Endothelial cell of umbilical vein (primary cell): ENCODE data around the gene NDUFS5. TPM values are rescaled to one million over a fixed set of nuclear protein-coding genes. Genes with fewer than 3 reads are reported as not detected.
"Not testable (repeated sequence)": the region's sequence is repeated elsewhere in the genome, so short reads cannot be mapped to it uniquely, and the experiment has no call there.

ENCODE experiments used
- BruUV-seq: library from RNA; stranded (reverse); fragments of 400-500 nt; replicated peaks from 2 replicates; lab custom pipeline; 2021; lab: Mats Ljungman, UMichigan
- CTCF ChIA-PET: fragments of 300-600, 350-600 bp; sonication (Branson Sonifier 250); formaldehyde crosslinking; loops from one replicate; lab custom pipeline; 2021; ENCODE audit warnings: antibody characterized with exemption, inconsistent platforms; lab: Charles Lee
- POLR2A ChIA-PET: fragments of 300-600, 350-600 bp; sonication (Branson Sonifier 250); formaldehyde crosslinking; loops from one replicate; lab custom pipeline; 2021; ENCODE audit warnings: antibody characterized with exemption, inconsistent platforms; lab: Charles Lee
- DNase-seq: peaks from one replicate; pipeline ENCODE4 v3.0.0-alpha.2; 2011; ENCODE audit warnings: low read depth, low spot score
- FAIRE-seq: peaks from 2 replicates; lab custom pipeline; 2011; peaks lifted over from hg19 to GRCh38; lab: Jason Lieb, UNC
- H2AFZ ChIP-seq: 2 replicates; pipeline ENCODE4 v1.6.0; 2012; ENCODE audit warnings: low read depth, low read length, control low read depth, inconsistent platforms
- H3K27ac ChIP-seq: 2 replicates; pipeline ENCODE4 v1.5.1; 2011; ENCODE audit warnings: low read depth, mild to moderate bottlenecking, control low read depth, low read length, moderate library complexity; ENCODE audit not compliant: insufficient read depth
- H3K27me3 ChIP-seq, 2 experiments: 2 replicates each; pipeline versions ENCODE4 v1.6.0 to v1.6.1; 2011; ENCODE audit warnings: low read length in 2 of 2, mixed read lengths in 1 of 2; ENCODE audit not compliant: control insufficient read depth in 2 of 2, insufficient read depth in 2 of 2
- H3K36me3 ChIP-seq, 2 experiments: 2 replicates in 1 of 2; 3 replicates in 1 of 2; pipeline ENCODE4 v1.5.1; 2011; ENCODE audit warnings: low read length in 2 of 2, mild to moderate bottlenecking in 1 of 2, moderate library complexity in 1 of 2; ENCODE audit not compliant: control insufficient read depth in 2 of 2, insufficient read depth in 2 of 2; ENCODE audit errors: extremely low read depth in 1 of 2
- H3K4me1 ChIP-seq: 3 replicates; pipeline ENCODE4 v1.5.1; 2011; ENCODE audit warnings: mild to moderate bottlenecking, low read length; ENCODE audit not compliant: control insufficient read depth, insufficient read depth; ENCODE audit errors: extremely low read depth
- H3K4me2 ChIP-seq: 2 replicates; pipeline ENCODE4 v1.6.1; 2011; ENCODE audit warnings: low read length, control low read depth, mixed read lengths; ENCODE audit not compliant: insufficient read depth
- H3K4me3 ChIP-seq, 3 experiments: fragments of 200-600 bp in 1 of 3; sonication (generic), shearing (Covaris generic) in 1 of 3; replicated peaks in 1 of 3; 2 replicates each; pipeline ENCODE4 v1.5.1; 2011 to 2016; ENCODE audit warnings: control low read depth in 3 of 3, low read length in 3 of 3, mild to moderate bottlenecking in 2 of 3, inconsistent platforms in 1 of 3, low read depth in 1 of 3, moderate library complexity in 1 of 3; ENCODE audit not compliant: insufficient read depth in 1 of 3
- H3K79me2 ChIP-seq: 2 replicates; pipeline ENCODE4 v1.6.0; 2012; ENCODE audit warnings: low read length, inconsistent platforms; ENCODE audit not compliant: control insufficient read depth, insufficient read depth
- H3K9ac ChIP-seq: replicated peaks from 2 replicates; pipeline ENCODE3; 2011; ENCODE audit warnings: low read length, control low read depth; ENCODE audit not compliant: insufficient read depth; ENCODE audit errors: extremely low read depth
- H3K9me1 ChIP-seq: replicated peaks from 3 replicates; pipeline ENCODE4 v1.6.0; 2011; ENCODE audit warnings: mild to moderate bottlenecking, low read length; ENCODE audit not compliant: control insufficient read depth, insufficient read depth; ENCODE audit errors: extremely low read depth
- H3K9me3 ChIP-seq: replicated peaks from 2 replicates; pipeline ENCODE4 v1.5.1; 2012; ENCODE audit warnings: low read length, inconsistent platforms; ENCODE audit not compliant: control insufficient read depth, insufficient read depth
- H4K20me1 ChIP-seq: replicated peaks from 2 replicates; pipeline ENCODE3; 2011; ENCODE audit warnings: mild to moderate bottlenecking, low read length; ENCODE audit not compliant: control insufficient read depth, insufficient read depth; ENCODE audit errors: extremely low read depth
- EZH2 ChIP-seq: IDR thresholded peaks from 2 replicates; pipeline ENCODE4 v1.6.1; 2012; ENCODE audit warnings: borderline replicate concordance, low read depth, mild to moderate bottlenecking, moderate library complexity, low read length, inconsistent platforms; ENCODE audit not compliant: severe bottlenecking
- FOS ChIP-seq: IDR thresholded peaks from 2 replicates; pipeline ENCODE4 v1.6.1; 2011; ENCODE audit warnings: mild to moderate bottlenecking, low read length, moderate library complexity, borderline replicate concordance; ENCODE audit not compliant: insufficient read depth
- GATA2 ChIP-seq: IDR thresholded peaks from 2 replicates; pipeline ENCODE4 v1.7.0; 2011; ENCODE audit warnings: low read depth, mild to moderate bottlenecking, moderate library complexity, mixed read lengths, low read length; ENCODE audit not compliant: insufficient read length, insufficient read depth
- JUN ChIP-seq: IDR thresholded peaks from 2 replicates; pipeline ENCODE4 v1.6.1; 2011; ENCODE audit warnings: borderline replicate concordance, low read depth; ENCODE audit not compliant: insufficient read length, insufficient read depth
- MYC ChIP-seq: IDR thresholded peaks from one replicate; pipeline ENCODE4 v1.6.1; 2011; ENCODE audit warnings: mild to moderate bottlenecking, low read depth, low read length
- POLR2A ChIP-seq: IDR thresholded peaks from 2 replicates; pipeline ENCODE4 v1.6.1; 2012; ENCODE audit warnings: low read depth, mild to moderate bottlenecking, control low read depth, low read length
- POLR2AphosphoS5 ChIP-seq: IDR thresholded peaks from 2 replicates; pipeline ENCODE4 v1.6.1; 2012; ENCODE audit warnings: low read depth, mild to moderate bottlenecking, control low read depth, low read length, moderate library complexity; ENCODE audit not compliant: insufficient read depth
- dilution Hi-C: fragments of 300-500 bp; cut with MboI; formaldehyde crosslinking; loops from one replicate; pipeline ENCODE4 v1.15.0; 2019; ENCODE audit warnings: low sequenced_read_pairs; ENCODE audit not compliant: extremely low pct_ligation_motif_present
- intact Hi-C: fragments of 100-400 bp; cut with micrococcal nuclease; formaldehyde crosslinking; loops from one replicate; pipeline ENCODE4 v1.10.0; 2022
- polyA plus RNA-seq, 4 experiments: library from polyadenylated mRNA; depleted of rRNA in 3 of 4; stranded (reverse) in 3 of 4; unstranded in 1 of 4; fragments of >200 nt; gene quantifications; 2 replicates each; pipeline versions ENCODE4 v1.2.1 to v1.2.3, GENCODE V29; 2011 to 2012; ENCODE audit warnings: missing spikeins in 1 of 4
- total RNA-seq: library from RNA; stranded (reverse); gene quantifications from 2 replicates; pipeline ENCODE4 v1.2.3, GENCODE V29; 2021

The NDUFS5 gene
- total and polyA plus RNA-seq, 2 donors (not counting 3 experiments of a cell fraction or from before 2014, with no cell fraction given) = 327 to 710 TPM

DNA sequence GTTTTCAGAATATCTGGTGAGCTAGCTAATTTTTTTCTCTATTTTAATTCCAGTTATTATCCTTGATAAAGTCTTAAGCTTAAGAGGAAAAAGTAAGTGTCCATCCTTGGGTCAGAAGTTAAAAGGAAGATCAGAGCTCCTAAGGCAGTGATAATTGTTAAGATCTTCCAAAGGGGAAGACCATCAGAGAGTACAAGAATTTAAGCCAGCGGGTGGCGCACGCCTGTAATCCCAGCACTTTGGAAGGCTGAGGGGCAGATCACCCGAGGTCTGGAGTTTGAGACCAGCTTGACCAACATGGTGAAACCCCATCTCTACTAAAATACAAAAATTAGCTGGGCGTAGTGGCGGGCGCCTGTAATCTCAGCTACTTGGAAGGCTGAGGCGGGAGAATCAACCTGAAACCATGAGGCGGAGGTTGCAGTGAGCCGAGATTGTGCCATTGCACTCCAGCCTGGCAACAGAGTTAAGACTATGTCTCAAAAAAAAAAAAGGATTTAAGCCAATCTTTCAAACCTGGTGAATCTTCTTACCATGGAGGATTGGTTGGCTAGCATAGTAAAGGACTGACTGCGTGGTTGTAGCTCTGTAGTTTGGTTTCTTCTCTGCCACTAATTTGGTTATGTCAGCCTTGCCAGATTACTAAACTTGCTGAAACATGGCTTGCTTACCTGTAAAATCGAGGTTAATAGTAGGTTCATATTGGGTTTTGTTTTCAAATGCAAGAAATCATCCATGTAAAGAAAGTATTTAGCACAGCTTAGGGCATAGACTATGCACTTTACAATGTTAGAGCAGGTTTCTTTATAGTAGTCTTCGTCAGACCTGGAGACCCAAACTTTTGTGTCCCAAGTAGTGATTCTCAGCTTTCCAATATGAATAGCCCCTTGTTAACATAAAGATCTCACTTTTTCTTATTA, 19.2 kb upstream of the NDUFS5 start:
- Histone ChIP-seq H3K4me3 (no peak overlapping the region), H3K36me3 (peaks cover 24 to 25% of the 10 kb centered on the region in 2 experiments), H3K79me2 (no peaks in the 10 kb centered on the region), H3K9me3 (no peaks in the 10 kb centered on the region), H2AFZ (no peak overlapping the region), H4K20me1 (no peaks in the 10 kb centered on the region), H3K4me1 (no peaks in the 10 kb centered on the region), H3K27me3 (no peaks in the 10 kb centered on the region), H3K4me2 (no peak overlapping the region), H3K27ac (no peak overlapping the region), H3K9ac (no peak overlapping the region), H3K9me1 (no peaks in the 10 kb centered on the region)
- intact Hi-C loops = no loop called here
- no TSS peak for BruUV-seq
- dilution Hi-C loops = no loop called here
- ChIA-PET CTCF (interaction anchor here (1.2 to 2.3 kb wide), 3 partner anchors 77 to 85 kb away, joined by 3 to 9 read pairs (median 4); no protein-coding TSS in a partner anchor), POLR2A (no interaction called here)
- FAIRE-seq = peak; percentile 57
- no peak for DNase-seq
- TF ChIP-seq POLR2AphosphoS5 (no peak), MYC (no peak), JUN (no peak), FOS (no peak), EZH2 (no peak), POLR2A (no peak), GATA2 (no peak)

GRCh38 chr1:39014956-39015355, 11.2 kb upstream of the NDUFS5 start:
- H3K36me3 ChIP-seq, DNase-seq, H3K27ac ChIP-seq, H3K9me1 ChIP-seq, H3K9ac ChIP-seq, H3K4me2 ChIP-seq, BruUV-seq, H3K9me3 ChIP-seq, H2AFZ ChIP-seq, H3K4me3 ChIP-seq, H4K20me1 ChIP-seq, POLR2A ChIA-PET, FAIRE-seq, H3K4me1 ChIP-seq, H3K79me2 ChIP-seq, H3K27me3 ChIP-seq, CTCF ChIA-PET, dilution Hi-C loops, intact Hi-C loops: not testable (repeated sequence)
